HG02973 (cell line): ENCODE measurements around the gene LRRN1.

Source experiments
- ATAC-seq: cut with Tn5 transposase; IDR thresholded peaks from one replicate; pipeline ENCODE4 v1.9.1; 2021; ENCODE audit warnings: moderate library complexity; ENCODE audit not compliant: unreplicated experiment

LRRN1 gene

GRCh38 chr3:3799173-3800079 is at the start of gene LRRN1:
Gene LRRN1 (plus strand): TSS chr3:3799431. CDS start chr3:3844642, 45,211 bp downstream.
- peak; percentile 42 for ATAC-seq

- ATAC-seq: no peak
These were observed 45.8 kb upstream of the LRRN1 start for GRCh38 chr3:3753416-3753815.

GRCh38 chr3:3765661-3766060 is 33.6 kb upstream of the LRRN1 start:
- no peak for ATAC-seq

- no peak for ATAC-seq
These were observed 33.1 kb upstream of the LRRN1 start for GRCh38 chr3:3766140-3766539.

- no peak for ATAC-seq
These were observed 28.1 kb upstream of the LRRN1 start for GRCh38 chr3:3771094-3771493.

- no peak for ATAC-seq
These were observed 27.7 kb upstream of the LRRN1 start for GRCh38 chr3:3771567-3771966.

- no peak for ATAC-seq
These were observed 26.9 kb upstream of the LRRN1 start for GRCh38 chr3:3772338-3772737.

- no peak for ATAC-seq
These were observed 26.3 kb upstream of the LRRN1 start for GRCh38 chr3:3772920-3773319.

GRCh38 chr3:3776607-3777006 is 22.6 kb upstream of the LRRN1 start:
- no peak for ATAC-seq

- no peak for ATAC-seq
These were observed 21.0 kb upstream of the LRRN1 start for GRCh38 chr3:3778216-3778615.

GRCh38 chr3:3778641-3779270 is 20.5 kb upstream of the LRRN1 start:
- ATAC-seq: no peak

GRCh38 chr3:3782457-3782856 is 16.8 kb upstream of the LRRN1 start:
- ATAC-seq: no peak

- ATAC-seq: no peak
These were observed 16.0 kb upstream of the LRRN1 start for GRCh38 chr3:3783210-3783609.

- ATAC-seq: no peak
These were observed 15.5 kb upstream of the LRRN1 start for GRCh38 chr3:3783696-3784095.

- ATAC-seq: no peak
These were observed 6.8 kb upstream of the LRRN1 start for GRCh38 chr3:3792391-3792790.

GRCh38 chr3:3798631-3799113 is 559 bp upstream of the LRRN1 start:
- ATAC-seq: peak; percentile 35

GRCh38 chr3:3800080-3800455 is 837 bp downstream of the LRRN1 start:
- ATAC-seq: no peak

- no peak for ATAC-seq
These were observed 1.7 kb downstream of the LRRN1 start for GRCh38 chr3:3800685-3801493.

GRCh38 chr3:3801494-3801841 is 2.2 kb downstream of the LRRN1 start:
- no peak for ATAC-seq

- no peak for ATAC-seq
These were observed 2.8 kb downstream of the LRRN1 start for GRCh38 chr3:3802046-3802445.

- ATAC-seq: no peak
These were observed 5.3 kb downstream of the LRRN1 start for GRCh38 chr3:3804560-3804959.
